DND-41 (cell line): ENCODE results near the gene ZNF576.

Experiments used
- ATAC-seq: fragments of 200-7000 bp; cut with Tn5 transposase; 3 replicates; pipeline ENCODE4 v1.9.1; 2021; ENCODE audit warnings: low read depth; ENCODE audit not compliant: insufficient read depth
- DNase-seq: peaks from one replicate; pipeline ENCODE4 v3.0.0-alpha.2; 2020
- H2AFZ ChIP-seq: 2 replicates; pipeline ENCODE4 v1.6.0; 2012; ENCODE audit warnings: low read depth, low read length
- H3K27ac ChIP-seq: 2 replicates; pipeline ENCODE4 v1.5.1; 2012; ENCODE audit warnings: low read length, inconsistent platforms
- H3K27me3 ChIP-seq: fragments of 200-600 bp; sonication (generic); 2 replicates; pipeline ENCODE4 v1.6.0; 2012; ENCODE audit warnings: low read length, mild to moderate bottlenecking, inconsistent platforms; ENCODE audit not compliant: insufficient read depth, poor library complexity
- H3K36me3 ChIP-seq: 2 replicates; pipeline ENCODE4 v1.5.1; 2012; ENCODE audit warnings: low read length, inconsistent platforms; ENCODE audit not compliant: insufficient read depth
- H3K4me1 ChIP-seq: 2 replicates; pipeline ENCODE4 v1.5.1; 2012; ENCODE audit warnings: mild to moderate bottlenecking, low read length; ENCODE audit not compliant: insufficient read depth
- H3K4me2 ChIP-seq: 2 replicates; pipeline ENCODE4 v1.6.0; 2012; ENCODE audit warnings: mild to moderate bottlenecking, moderate library complexity, low read length, inconsistent platforms; ENCODE audit not compliant: insufficient read depth
- H3K4me3 ChIP-seq, 2 experiments: fragments of 200-600 bp in 1 of 2; shearing (Covaris generic) in 1 of 2; 2 replicates each; pipeline ENCODE4 v1.5.1; 2012 to 2016; ENCODE audit warnings: inconsistent platforms in 2 of 2, low read length in 2 of 2, mild to moderate bottlenecking in 2 of 2, low read depth in 1 of 2, moderate library complexity in 1 of 2
- H3K79me2 ChIP-seq: 2 replicates; pipeline ENCODE4 v1.6.0; 2012; ENCODE audit warnings: low read length, inconsistent platforms; ENCODE audit not compliant: insufficient read depth
- H3K9ac ChIP-seq: 2 replicates; pipeline ENCODE4 v1.6.0; 2012; ENCODE audit warnings: low read depth, mild to moderate bottlenecking, inconsistent platforms, low read length, moderate library complexity
- H3K9me3 ChIP-seq: 2 replicates; pipeline ENCODE4 v1.5.1; 2012; ENCODE audit warnings: low read length, moderate library complexity, mild to moderate bottlenecking, inconsistent platforms; ENCODE audit not compliant: insufficient read depth, severe bottlenecking
- H4K20me1 ChIP-seq: 2 replicates; pipeline ENCODE4 v1.6.0; 2012; ENCODE audit warnings: low read length; ENCODE audit not compliant: insufficient read depth
- EZH2 ChIP-seq: IDR thresholded peaks from 3 replicates; pipeline ENCODE4 v1.6.1; 2012; ENCODE audit warnings: borderline replicate concordance, low read depth, mild to moderate bottlenecking, moderate library complexity, low read length, inconsistent platforms; ENCODE audit not compliant: severe bottlenecking
- TF ChIP-seq, protein P1 (sequence below): IDR thresholded peaks from 2 replicates; pipeline ENCODE4 v1.5.1; 2012; ENCODE audit warnings: borderline replicate concordance, low read length, moderate library complexity, mild to moderate bottlenecking; ENCODE audit not compliant: poor library complexity, severe bottlenecking; ENCODE audit errors: extremely low read depth

Gene ZNF576

DNA sequence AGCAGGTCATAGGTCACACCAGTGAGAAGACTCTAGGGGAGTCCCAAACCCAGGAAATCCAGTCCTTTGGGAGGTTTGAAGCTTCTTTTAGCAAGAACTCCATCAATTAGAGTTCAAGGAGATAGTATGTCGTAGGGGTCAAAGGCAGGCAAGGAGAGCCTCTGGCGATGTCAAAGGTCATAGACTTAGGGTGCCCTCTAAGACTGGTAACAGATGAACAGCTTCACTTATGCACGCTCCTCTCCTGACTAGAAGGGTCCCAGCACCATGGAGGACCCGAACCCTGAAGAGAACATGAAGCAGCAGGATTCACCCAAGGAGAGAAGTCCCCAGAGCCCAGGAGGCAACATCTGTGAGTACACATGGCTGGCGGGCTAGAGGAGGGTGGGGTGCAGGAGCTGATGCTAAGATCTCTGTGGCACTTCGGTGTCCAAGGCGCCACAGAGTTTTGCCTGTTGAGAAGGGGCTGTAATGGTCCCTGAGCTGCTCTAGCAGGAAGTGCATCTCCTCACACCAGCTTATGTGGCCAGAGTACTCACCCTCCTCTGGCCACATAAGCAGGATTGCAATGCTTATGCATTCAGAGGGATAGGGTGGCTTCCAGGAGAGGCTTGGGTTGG lies 557 bp downstream of the ZNF576 start:
- Histone ChIP-seq H2AFZ (peak overlapping the region; percentile 89), H3K27ac (peak overlapping the region; percentile 99), H3K9me3 (no peaks in the 10 kb centered on the region), H3K4me1 (peaks cover 45% of the 10 kb centered on the region), H3K79me2 (peaks cover 66% of the 10 kb centered on the region), H3K4me3 (peak overlapping the region; percentile 85 to 91), H3K4me2 (peak overlapping the region; percentile 99), H3K9ac (peak overlapping the region; percentile 63), H3K27me3 (no peaks in the 10 kb centered on the region), H4K20me1 (peaks cover 13% of the 10 kb centered on the region; the same call in 1 of the 2 replicates), H3K36me3 (peaks cover 59% of the 10 kb centered on the region)
- ATAC-seq (no peak), DNase-seq (peak; percentile 26)
- TF ChIP-seq, protein P1, sequence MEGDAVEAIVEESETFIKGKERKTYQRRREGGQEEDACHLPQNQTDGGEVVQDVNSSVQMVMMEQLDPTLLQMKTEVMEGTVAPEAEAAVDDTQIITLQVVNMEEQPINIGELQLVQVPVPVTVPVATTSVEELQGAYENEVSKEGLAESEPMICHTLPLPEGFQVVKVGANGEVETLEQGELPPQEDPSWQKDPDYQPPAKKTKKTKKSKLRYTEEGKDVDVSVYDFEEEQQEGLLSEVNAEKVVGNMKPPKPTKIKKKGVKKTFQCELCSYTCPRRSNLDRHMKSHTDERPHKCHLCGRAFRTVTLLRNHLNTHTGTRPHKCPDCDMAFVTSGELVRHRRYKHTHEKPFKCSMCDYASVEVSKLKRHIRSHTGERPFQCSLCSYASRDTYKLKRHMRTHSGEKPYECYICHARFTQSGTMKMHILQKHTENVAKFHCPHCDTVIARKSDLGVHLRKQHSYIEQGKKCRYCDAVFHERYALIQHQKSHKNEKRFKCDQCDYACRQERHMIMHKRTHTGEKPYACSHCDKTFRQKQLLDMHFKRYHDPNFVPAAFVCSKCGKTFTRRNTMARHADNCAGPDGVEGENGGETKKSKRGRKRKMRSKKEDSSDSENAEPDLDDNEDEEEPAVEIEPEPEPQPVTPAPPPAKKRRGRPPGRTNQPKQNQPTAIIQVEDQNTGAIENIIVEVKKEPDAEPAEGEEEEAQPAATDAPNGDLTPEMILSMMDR = no peak
- no peak for TF ChIP-seq EZH2

DNA sequence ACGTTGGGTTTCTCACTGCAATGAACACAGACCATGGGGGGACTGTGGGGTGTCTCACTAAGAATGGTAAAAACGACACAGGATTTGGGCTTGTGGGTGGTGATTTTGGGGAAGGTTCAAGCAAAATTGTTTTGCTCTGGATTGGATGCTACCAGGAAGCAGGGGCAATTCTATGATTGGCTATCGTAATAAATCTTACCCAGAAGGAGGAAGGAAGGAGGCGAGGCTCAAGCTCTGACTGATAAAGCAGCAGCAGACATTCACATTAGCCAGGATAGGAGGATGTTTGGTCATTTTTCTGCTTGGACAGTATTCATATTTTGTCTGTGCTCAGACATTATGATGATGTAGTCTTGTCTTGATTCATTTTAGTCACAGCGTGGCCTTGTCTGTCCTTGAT lies 1.5 kb downstream of the ZNF576 start:
- no peak for ATAC-seq
- Histone ChIP-seq H3K36me3 (peaks cover 58% of the 10 kb centered on the region), H3K4me1 (peaks cover 45% of the 10 kb centered on the region), H3K27me3 (no peaks in the 10 kb centered on the region), H3K4me2 (peak overlapping the region; percentile 99), H3K27ac (peak overlapping the region; percentile 99; the same call in 1 of the 2 replicates), H4K20me1 (peaks cover 13% of the 10 kb centered on the region; the same call in 1 of the 2 replicates), H3K9me3 (no peaks in the 10 kb centered on the region), H3K79me2 (peaks cover 66% of the 10 kb centered on the region), H3K9ac (peak overlapping the region; percentile 63), H2AFZ (no peak overlapping the region), H3K4me3 (peak overlapping the region; percentile 85 to 91; a peak in 3 of 4 replicates)
- TF ChIP-seq EZH2 = no peak
- TF ChIP-seq, protein P1 = no peak
- DNase-seq = no peak

DNA sequence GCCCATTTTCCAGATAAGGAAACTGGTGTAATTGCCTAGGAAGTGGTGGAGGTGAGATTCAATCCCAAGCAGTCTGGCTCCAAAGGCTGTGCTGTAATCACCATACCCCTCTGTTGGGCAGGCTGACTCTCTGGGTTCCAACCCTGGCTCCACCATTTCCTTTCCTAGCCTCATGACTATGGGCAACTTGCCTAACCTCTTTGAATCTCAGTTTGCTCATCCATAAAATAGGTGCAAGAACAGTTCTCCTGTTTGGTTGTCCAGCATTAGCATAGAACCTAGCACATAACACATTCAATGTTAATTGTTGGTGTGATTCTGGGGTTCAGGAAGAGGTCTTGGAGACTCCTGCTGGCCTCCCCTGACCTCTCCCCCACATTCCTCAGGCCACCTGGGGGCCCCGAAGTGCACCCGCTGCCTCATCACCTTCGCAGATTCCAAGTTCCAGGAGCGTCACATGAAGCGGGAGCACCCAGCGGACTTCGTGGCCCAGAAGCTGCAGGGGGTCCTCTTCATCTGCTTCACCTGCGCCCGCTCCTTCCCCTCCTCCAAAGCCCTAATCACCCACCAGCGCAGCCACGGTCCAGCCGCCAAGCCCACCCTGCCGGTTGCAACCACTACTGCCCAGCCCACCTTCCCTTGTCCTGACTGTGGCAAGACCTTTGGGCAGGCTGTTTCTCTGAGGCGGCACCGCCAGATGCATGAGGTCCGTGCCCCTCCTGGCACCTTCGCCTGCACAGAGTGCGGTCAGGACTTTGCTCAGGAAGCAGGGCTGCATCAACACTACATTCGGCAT lies 2.2 kb downstream of the ZNF576 start:
- TF ChIP-seq, protein P1 = no peak
- no peak for TF ChIP-seq EZH2
- Histone ChIP-seq H4K20me1 (peaks cover 8% of the 10 kb centered on the region; the same call in 1 of the 2 replicates), H3K9me3 (no peaks in the 10 kb centered on the region), H3K4me3 (peak overlapping the region in 1 of 2 experiments; percentile 91; a peak in 1 of 4 replicates), H3K79me2 (peaks cover 60% of the 10 kb centered on the region), H3K9ac (peak overlapping the region; percentile 1), H3K4me2 (peak overlapping the region; percentile 99), H3K36me3 (peaks cover 54% of the 10 kb centered on the region), H2AFZ (no peak overlapping the region), H3K4me1 (peaks cover 44% of the 10 kb centered on the region), H3K27me3 (no peaks in the 10 kb centered on the region), H3K27ac (no peak overlapping the region)
- DNase-seq = no peak
- no peak for ATAC-seq
